Coronary artery (tissue), 2 donors: ENCODE data around the gene EXOC3.

Experiments used
- DNase-seq: peaks from one replicate; pipeline ENCODE4 v3.0.0-alpha.2; 2017; ENCODE audit warnings: low spot score
- H3K27ac ChIP-seq, 2 donors: fragments of 200-600 bp; sonication (generic); one replicate each; pipeline ENCODE4 v1.5.1; 2016 to 2019
- H3K4me3 ChIP-seq: fragments of 200-600 bp; sonication (generic); 2 replicates; pipeline ENCODE4 v1.5.1; 2016; ENCODE audit warnings: mild to moderate bottlenecking, moderate library complexity
- TF ChIP-seq, protein P1 (sequence below): fragments of 200-600 bp; sonication (generic); IDR thresholded peaks from one replicate; pipeline ENCODE4 v1.5.1; 2019; ENCODE audit warnings: antibody characterized with exemption

EXOC3 gene

GRCh38 chr5:437281-437771 lies 5.7 kb upstream of the EXOC3 start:
- H3K4me3 ChIP-seq = no peak overlapping the region
- DNase-seq = no peak
- H3K27ac ChIP-seq = no peak overlapping the region
- TF ChIP-seq, protein P1, sequence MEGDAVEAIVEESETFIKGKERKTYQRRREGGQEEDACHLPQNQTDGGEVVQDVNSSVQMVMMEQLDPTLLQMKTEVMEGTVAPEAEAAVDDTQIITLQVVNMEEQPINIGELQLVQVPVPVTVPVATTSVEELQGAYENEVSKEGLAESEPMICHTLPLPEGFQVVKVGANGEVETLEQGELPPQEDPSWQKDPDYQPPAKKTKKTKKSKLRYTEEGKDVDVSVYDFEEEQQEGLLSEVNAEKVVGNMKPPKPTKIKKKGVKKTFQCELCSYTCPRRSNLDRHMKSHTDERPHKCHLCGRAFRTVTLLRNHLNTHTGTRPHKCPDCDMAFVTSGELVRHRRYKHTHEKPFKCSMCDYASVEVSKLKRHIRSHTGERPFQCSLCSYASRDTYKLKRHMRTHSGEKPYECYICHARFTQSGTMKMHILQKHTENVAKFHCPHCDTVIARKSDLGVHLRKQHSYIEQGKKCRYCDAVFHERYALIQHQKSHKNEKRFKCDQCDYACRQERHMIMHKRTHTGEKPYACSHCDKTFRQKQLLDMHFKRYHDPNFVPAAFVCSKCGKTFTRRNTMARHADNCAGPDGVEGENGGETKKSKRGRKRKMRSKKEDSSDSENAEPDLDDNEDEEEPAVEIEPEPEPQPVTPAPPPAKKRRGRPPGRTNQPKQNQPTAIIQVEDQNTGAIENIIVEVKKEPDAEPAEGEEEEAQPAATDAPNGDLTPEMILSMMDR = no peak

DNA sequence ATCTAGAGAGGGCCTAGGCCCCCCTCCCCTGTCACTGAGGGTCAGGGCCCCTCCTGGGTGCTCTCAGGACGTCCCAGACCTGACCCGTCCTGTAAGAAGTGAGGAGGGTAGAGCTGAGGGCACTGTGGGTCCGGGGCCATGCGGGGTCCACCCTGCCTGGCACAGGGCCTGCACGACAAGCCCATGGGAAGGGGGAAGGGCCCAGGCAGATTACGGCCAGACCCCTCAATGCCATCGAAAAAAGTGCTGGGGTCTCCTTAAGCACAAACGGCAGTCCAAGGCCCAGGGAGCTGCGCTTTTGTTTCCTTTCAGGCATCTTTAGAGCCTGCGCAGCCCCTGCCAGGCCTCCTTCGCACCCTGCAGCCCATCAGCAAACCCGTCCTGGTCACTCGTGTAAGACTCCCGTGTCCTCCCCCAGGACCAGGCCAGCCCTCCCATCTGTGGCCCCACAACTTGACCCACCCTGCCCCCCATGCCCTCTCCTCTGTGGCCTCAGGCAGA lies 4.4 kb upstream of the EXOC3 start:
- no peak overlapping the region for H3K4me3 ChIP-seq
- no peak for DNase-seq
- no peak overlapping the region for H3K27ac ChIP-seq
- TF ChIP-seq, protein P1 = no peak

DNA sequence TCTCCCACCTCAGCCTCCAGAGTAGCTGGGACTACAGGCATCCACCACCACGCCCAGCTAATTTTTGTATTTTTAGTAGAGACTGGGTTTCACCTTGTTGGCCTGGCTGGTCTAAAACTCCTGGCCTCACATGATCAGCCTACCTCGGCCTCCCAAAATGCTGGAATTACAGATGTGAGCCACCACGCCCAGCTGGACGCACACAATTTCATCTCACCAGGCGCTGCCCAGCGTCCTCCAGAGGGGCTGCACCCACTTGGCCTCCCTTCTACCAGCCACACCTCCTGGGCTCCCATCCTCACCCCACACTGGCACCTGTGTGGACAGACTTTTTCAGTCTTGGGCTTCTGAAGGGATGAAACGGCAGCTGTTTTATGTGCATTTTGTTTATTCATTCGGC lies 3.8 kb upstream of the EXOC3 start:
- no peak overlapping the region for H3K27ac ChIP-seq
- no peak for DNase-seq
- TF ChIP-seq, protein P1 = no peak
- H3K4me3 ChIP-seq = no peak overlapping the region

- TF ChIP-seq, protein P1 = no peak
- no peak overlapping the region for H3K4me3 ChIP-seq
- no peak overlapping the region for H3K27ac ChIP-seq
- no peak for DNase-seq
Measured at GRCh38 chr5:439636-440035, 3.3 kb upstream of the EXOC3 start.

DNA sequence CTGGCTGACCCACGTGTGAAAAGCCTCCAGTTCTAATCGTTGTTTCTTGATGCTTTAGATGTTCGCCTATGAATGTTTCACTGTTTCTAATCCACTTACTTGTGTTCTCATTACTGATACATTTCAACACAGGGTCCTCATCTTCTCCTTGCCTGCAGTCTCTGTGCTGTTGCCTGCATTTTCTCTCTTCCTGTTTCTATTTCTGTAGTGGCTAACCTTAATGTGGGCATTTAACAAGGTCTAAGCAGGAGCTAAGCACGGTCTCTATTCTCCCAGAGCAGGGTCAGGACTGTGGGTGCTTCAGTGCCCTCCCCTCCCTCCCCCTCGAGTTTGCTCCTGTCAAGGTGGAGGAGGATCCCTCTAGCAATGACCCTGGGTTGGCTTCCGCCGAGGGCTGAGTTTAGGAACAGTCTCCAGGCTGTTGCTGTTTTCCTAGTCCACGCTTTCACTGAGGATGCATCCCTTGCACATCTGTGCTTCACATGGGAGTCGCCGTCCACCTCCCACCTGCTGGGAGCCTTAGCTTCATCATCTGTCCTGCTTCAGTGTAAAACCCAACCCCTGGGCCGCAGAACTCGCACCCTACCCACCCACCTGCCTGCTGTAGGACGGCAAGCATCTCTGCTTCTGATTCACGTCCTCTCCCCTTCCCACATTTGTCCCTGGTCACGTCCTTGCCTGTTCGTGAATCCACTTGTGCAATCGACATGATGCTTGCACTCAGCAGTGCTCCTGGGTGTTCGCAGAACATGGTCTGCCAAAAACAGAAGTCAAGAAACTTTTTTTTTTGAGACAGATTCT lies 2.4 kb upstream of the EXOC3 start:
- TF ChIP-seq, protein P1 = no peak
- Histone ChIP-seq H3K27ac (no peak overlapping the region), H3K4me3 (no peak overlapping the region)
- DNase-seq = no peak

GRCh38 chr5:441996-442334 lies 1.0 kb upstream of the EXOC3 start:
- TF ChIP-seq, protein P1 = no peak
- no peak for DNase-seq
- Histone ChIP-seq H3K4me3 (peak overlapping the region; percentile 83), H3K27ac (no peak overlapping the region)
